ENCODE results near the gene ERI3.

ERI3 gene

DNA sequence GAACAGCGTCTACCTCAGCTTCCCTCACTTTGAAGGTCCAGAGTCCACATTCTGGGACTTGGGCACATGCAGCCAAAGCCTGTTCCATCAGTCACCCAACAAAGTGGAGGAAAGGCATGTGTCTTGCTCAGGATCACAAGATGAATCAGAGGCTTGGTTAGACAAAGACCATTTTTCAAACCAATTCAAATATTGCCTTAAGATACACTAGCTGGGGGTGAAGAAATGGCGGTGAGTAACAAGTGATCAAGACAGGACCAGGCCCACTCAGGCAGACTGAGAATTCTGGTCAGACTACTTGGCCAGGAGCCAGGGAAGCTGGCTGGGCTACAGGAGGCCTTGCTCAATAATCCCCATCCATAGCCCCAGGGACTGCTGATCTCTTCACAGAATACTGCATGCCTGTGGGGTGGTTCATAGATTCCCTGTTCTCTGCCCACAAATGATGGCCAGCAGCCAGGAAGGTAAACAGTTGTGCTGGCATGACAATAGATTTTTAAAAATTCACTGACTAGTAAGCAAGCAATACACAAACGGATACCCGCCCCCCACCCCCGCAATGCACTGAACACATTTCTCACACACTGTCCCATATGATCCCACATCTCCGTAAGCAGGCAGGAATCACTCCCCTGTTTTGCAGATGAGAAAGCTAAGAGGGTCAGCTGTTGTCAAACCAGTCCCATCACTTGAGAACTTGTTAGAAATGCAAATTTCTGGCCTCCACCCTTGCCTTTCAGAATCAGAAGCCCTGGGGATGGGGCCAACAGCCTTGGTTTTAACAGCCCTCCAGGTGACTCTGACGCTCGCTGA is 27.2 kb downstream of the ERI3 start:
- Histone ChIP-seq H3K27ac (ENCODE audit: low read length) (no peak overlapping the region), H3K4me1 (ENCODE audit: control insufficient read depth, low read depth, low read length) (peaks cover 21% of the 10 kb centered on the region), H3K27me3 (ENCODE audit: control insufficient read depth, insufficient read depth, low read length) (no peaks in the 10 kb centered on the region), H3K4me3 (ENCODE audit: low read length) (no peak overlapping the region), H3K9me3 (ENCODE audit: control insufficient read depth, low read depth, low read length) (no peaks in the 10 kb centered on the region), H3K36me3 (ENCODE audit: control insufficient read depth, low read depth, low read length) (no peaks in the 10 kb centered on the region), H3K9ac (ENCODE audit: low read length) (no peak overlapping the region)

DNA sequence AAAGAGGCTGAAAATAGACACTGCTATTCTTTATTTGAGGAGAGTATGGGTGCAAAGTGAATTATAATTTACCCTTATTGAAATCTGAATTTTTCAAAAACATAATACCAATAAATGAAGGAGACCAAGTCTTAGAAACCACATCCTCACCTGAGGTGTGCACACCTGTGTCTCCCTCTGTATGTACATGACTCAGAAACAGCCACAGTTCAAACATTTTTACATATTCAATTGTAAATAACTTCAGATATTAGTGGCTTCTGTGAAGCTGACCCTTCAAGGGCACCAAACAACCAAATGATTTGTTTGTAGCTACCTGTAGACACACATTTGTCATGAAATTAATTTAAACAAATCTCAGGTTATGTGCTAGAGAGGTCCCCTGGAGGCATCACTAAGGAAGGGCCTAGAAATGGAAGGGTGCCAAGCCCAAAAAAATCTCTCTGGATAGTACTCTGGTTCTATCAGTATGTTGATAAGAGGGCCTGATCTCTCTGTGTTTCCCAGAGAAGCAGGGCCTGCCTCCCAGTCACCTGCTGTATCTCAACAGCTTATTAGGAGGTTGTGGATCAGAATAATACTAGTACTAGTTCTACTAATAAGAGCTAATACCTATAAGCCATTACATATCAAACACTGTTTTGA is 28.1 kb downstream of the ERI3 start:
- Histone ChIP-seq H3K36me3 (ENCODE audit: control insufficient read depth, low read depth, low read length) (no peaks in the 10 kb centered on the region), H3K27ac (ENCODE audit: low read length) (no peak overlapping the region), H3K9ac (ENCODE audit: low read length) (no peak overlapping the region), H3K27me3 (ENCODE audit: control insufficient read depth, insufficient read depth, low read length) (no peaks in the 10 kb centered on the region), H3K9me3 (ENCODE audit: control insufficient read depth, low read depth, low read length) (no peaks in the 10 kb centered on the region), H3K4me3 (ENCODE audit: low read length) (no peak overlapping the region), H3K4me1 (ENCODE audit: control insufficient read depth, low read depth, low read length) (peaks cover 21% of the 10 kb centered on the region)

GRCh38 chr1:44326024-44326701 is 28.9 kb downstream of the ERI3 start:
- Histone ChIP-seq H3K4me3 (ENCODE audit: low read length) (no peak overlapping the region), H3K9me3 (ENCODE audit: control insufficient read depth, low read depth, low read length) (no peaks in the 10 kb centered on the region), H3K9ac (ENCODE audit: low read length) (no peak overlapping the region), H3K4me1 (ENCODE audit: control insufficient read depth, low read depth, low read length) (peaks cover 21% of the 10 kb centered on the region), H3K27me3 (ENCODE audit: control insufficient read depth, insufficient read depth, low read length) (no peaks in the 10 kb centered on the region), H3K36me3 (ENCODE audit: control insufficient read depth, low read depth, low read length) (no peaks in the 10 kb centered on the region), H3K27ac (ENCODE audit: low read length) (no peak overlapping the region)

DNA sequence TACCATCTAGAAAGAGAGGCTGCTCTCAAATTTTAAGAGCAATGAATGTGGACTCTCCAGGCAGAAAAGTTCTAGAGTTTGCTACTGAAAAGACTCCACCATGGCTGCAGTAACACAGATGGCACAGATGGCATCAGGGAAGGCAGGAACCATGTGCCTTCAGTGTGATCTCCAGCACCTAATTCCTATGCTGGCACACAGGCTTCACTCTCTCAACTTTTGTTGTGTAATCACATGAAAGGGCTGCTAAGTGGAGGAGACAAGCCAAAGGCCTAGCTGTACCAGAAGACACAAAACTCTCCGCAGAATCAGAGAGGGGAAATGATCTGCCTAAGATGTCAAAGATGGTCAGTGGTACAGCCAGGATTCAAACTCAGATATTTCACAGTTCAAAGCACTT is 31.1 kb downstream of the ERI3 start:
- H3K27ac ChIP-seq (ENCODE audit: low read length) = no peak overlapping the region
- peaks cover 3% of the 10 kb centered on the region for H3K36me3 ChIP-seq (ENCODE audit: control insufficient read depth, low read depth, low read length)
- H3K9me3 ChIP-seq (ENCODE audit: control insufficient read depth, low read depth, low read length) = no peaks in the 10 kb centered on the region
- no peaks in the 10 kb centered on the region for H3K27me3 ChIP-seq (ENCODE audit: control insufficient read depth, insufficient read depth, low read length)
- H3K4me1 ChIP-seq (ENCODE audit: control insufficient read depth, low read depth, low read length) = peaks cover 17% of the 10 kb centered on the region
- H3K4me3 ChIP-seq (ENCODE audit: low read length) = no peak overlapping the region
- no peak overlapping the region for H3K9ac ChIP-seq (ENCODE audit: low read length)

DNA sequence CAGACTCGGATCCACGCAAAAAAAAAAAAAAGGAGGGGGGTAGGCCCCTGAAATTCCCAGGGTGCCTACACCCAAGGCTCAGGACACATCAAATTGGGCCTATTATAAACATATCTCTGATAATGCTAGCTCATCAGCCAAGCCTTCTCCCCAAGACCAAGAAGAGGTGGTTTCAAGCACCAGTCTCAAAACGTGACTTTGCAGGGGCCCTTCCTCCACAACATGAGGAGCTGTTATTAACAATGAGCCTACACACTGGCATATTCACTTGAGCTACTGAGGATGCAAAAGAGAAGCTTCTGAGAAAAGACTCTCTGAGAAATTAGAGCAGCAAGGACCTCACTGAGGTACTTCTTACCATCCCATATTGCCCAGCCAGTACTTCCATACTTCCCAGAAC is 32.7 kb downstream of the ERI3 start:
- Histone ChIP-seq H3K27ac (ENCODE audit: low read length) (no peak overlapping the region), H3K9ac (ENCODE audit: low read length) (no peak overlapping the region), H3K4me1 (ENCODE audit: control insufficient read depth, low read depth, low read length) (peaks cover 15% of the 10 kb centered on the region), H3K4me3 (ENCODE audit: low read length) (no peak overlapping the region), H3K9me3 (ENCODE audit: control insufficient read depth, low read depth, low read length) (no peaks in the 10 kb centered on the region), H3K27me3 (ENCODE audit: control insufficient read depth, insufficient read depth, low read length) (no peaks in the 10 kb centered on the region), H3K36me3 (ENCODE audit: control insufficient read depth, low read depth, low read length) (peaks cover 5% of the 10 kb centered on the region)

DNA sequence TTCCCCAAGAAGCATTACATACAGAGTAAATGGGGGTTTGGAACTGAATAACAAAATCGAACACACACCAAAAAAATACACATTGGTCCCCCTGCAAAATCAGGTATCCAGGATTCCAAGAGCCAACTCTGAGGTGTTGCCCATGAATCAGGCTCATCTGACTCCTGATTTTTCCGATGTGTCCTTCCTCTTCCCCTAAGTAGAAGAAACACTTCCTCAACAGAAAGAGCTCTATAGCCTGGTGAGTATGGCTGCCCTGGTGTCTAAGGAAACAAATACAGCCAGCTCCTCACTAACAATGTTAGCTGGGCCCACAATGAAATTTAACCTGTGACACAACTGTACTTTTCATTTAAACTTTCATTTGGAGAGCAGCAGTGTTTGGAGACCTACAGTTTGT is 33.6 kb downstream of the ERI3 start:
- no peak overlapping the region for H3K9ac ChIP-seq (ENCODE audit: low read length)
- no peak overlapping the region for H3K4me3 ChIP-seq (ENCODE audit: low read length)
- no peak overlapping the region for H3K27ac ChIP-seq (ENCODE audit: low read length)
- H3K36me3 ChIP-seq (ENCODE audit: control insufficient read depth, low read depth, low read length) = peaks cover 14% of the 10 kb centered on the region
- H3K9me3 ChIP-seq (ENCODE audit: control insufficient read depth, low read depth, low read length) = no peaks in the 10 kb centered on the region
- peaks cover 13% of the 10 kb centered on the region for H3K4me1 ChIP-seq (ENCODE audit: control insufficient read depth, low read depth, low read length)
- no peaks in the 10 kb centered on the region for H3K27me3 ChIP-seq (ENCODE audit: control insufficient read depth, insufficient read depth, low read length)

- Histone ChIP-seq H3K4me1 (ENCODE audit: control insufficient read depth, low read depth, low read length) (peaks cover 18% of the 10 kb centered on the region), H3K27me3 (ENCODE audit: control insufficient read depth, insufficient read depth, low read length) (no peaks in the 10 kb centered on the region)
Observed at GRCh38 chr1:44318097-44319088, 36.7 kb downstream of the ERI3 start.

GRCh38 chr1:44316231-44316759 is 38.8 kb downstream of the ERI3 start:
- Histone ChIP-seq H3K4me1 (ENCODE audit: control insufficient read depth, low read depth, low read length) (peaks cover 18% of the 10 kb centered on the region), H3K27ac (ENCODE audit: low read length) (no peak overlapping the region), H3K27me3 (ENCODE audit: control insufficient read depth, insufficient read depth, low read length) (no peaks in the 10 kb centered on the region), H3K9ac (ENCODE audit: low read length) (no peak overlapping the region), H3K4me3 (ENCODE audit: low read length) (no peak overlapping the region), H3K36me3 (ENCODE audit: control insufficient read depth, low read depth, low read length) (peaks cover 23% of the 10 kb centered on the region), H3K9me3 (ENCODE audit: control insufficient read depth, low read depth, low read length) (no peaks in the 10 kb centered on the region)

More at GRCh38 chr1:44318097-44319088, 36.7 kb downstream of the ERI3 start:
- H3K36me3 ChIP-seq (ENCODE audit: control insufficient read depth, low read depth, low read length) = peaks cover 20% of the 10 kb centered on the region
- no peak overlapping the region for H3K27ac ChIP-seq (ENCODE audit: low read length)
- H3K9me3 ChIP-seq (ENCODE audit: control insufficient read depth, low read depth, low read length) = no peaks in the 10 kb centered on the region
- H3K9ac ChIP-seq (ENCODE audit: low read length) = no peak overlapping the region
- H3K4me3 ChIP-seq (ENCODE audit: low read length) = no peak overlapping the region

GRCh38 chr1:44315521-44315920 is 39.5 kb downstream of the ERI3 start:
- no peak overlapping the region for H3K4me3 ChIP-seq (ENCODE audit: low read length)
- peaks cover 18% of the 10 kb centered on the region for H3K4me1 ChIP-seq (ENCODE audit: control insufficient read depth, low read depth, low read length)
- H3K27ac ChIP-seq (ENCODE audit: low read length) = no peak overlapping the region
- no peak overlapping the region for H3K9ac ChIP-seq (ENCODE audit: low read length)
- no peaks in the 10 kb centered on the region for H3K27me3 ChIP-seq (ENCODE audit: control insufficient read depth, insufficient read depth, low read length)
- H3K36me3 ChIP-seq (ENCODE audit: control insufficient read depth, low read depth, low read length) = peaks cover 26% of the 10 kb centered on the region
- H3K9me3 ChIP-seq (ENCODE audit: control insufficient read depth, low read depth, low read length) = no peaks in the 10 kb centered on the region

- H3K9ac ChIP-seq (ENCODE audit: low read length) = no peak overlapping the region
- no peak overlapping the region for H3K4me3 ChIP-seq (ENCODE audit: low read length)
- no peak overlapping the region for H3K27ac ChIP-seq (ENCODE audit: low read length)
- peaks cover 18% of the 10 kb centered on the region for H3K4me1 ChIP-seq (ENCODE audit: control insufficient read depth, low read depth, low read length)
- H3K27me3 ChIP-seq (ENCODE audit: control insufficient read depth, insufficient read depth, low read length) = no peaks in the 10 kb centered on the region
- H3K9me3 ChIP-seq (ENCODE audit: control insufficient read depth, low read depth, low read length) = no peaks in the 10 kb centered on the region
- H3K36me3 ChIP-seq (ENCODE audit: control insufficient read depth, low read depth, low read length) = peaks cover 35% of the 10 kb centered on the region
Observed at GRCh38 chr1:44314452-44314851, 40.6 kb downstream of the ERI3 start.
